A549 treated with Hydrocortisone at 1 μM for 4 hours (cell line): ENCODE data around the gene SERPINB3. TPM values are rescaled to one million over a fixed set of nuclear protein-coding genes. Genes with fewer than 3 reads are reported as not detected.

Source experiments
- total RNA-seq: library from RNA; stranded (reverse); fragments of 200-300 nt; extraction: Qiagen RNA extraction; gene quantifications from 5 replicates; pipeline ENCODE4 v1.2.3, GENCODE V29; 2022

The SERPINB3 gene
- 0.10 to 0.16 TPM (median 0.13 TPM) in 3 of 5 replicates, not detected in the others for total RNA-seq

DNA sequence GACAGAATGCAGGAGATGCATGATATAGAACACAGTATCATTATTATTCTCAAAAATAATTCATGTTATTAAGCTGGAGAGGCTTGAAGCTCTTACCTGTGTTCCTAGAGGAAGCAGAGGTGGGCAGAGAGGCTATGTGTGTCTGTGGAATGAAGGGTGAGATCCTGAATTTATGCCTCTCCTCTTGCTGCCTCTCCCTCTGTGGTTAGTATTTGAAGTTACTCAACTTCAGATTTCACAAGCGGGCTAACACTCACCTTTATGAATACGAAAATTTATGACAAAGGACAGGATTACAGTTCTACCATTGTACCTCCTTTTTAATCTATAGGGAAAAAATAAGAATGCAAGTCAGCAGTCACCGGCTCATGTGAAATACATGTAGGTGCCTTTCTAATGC is at the start of gene SERPINB3:
SERPINB3 (minus strand) TSS at position 144 of the 400 bp plus-strand sequence. CDS start 677 bp downstream, outside the sequence.

GRCh38 chr18:63702660-63703059 is 41.0 kb upstream of the SERPINB3 start, which contains the start of gene SERPINB11:
Gene SERPINB11 (plus strand): TSS chr18:63702960. CDS start chr18:63710194, 7,234 bp downstream.

DNA sequence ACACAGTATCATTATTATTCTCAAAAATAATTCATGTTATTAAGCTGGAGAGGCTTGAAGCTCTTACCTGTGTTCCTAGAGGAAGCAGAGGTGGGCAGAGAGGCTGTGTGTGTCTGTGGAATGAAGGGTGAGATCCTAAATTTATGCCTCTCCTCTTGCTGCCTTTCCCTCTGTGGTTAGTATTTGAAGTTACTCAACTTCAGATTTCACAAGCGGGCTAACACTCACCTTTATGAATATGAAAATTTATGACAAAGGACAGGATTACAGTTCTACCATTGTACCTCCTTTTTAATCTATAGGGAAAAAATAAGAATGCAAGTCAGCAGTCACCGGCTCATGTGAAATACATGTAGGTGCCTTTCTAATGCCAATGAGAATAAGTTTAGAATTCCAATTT is 17.6 kb downstream of the SERPINB3 start, which contains the start of gene SERPINB4:
SERPINB4 (minus strand) TSS at position 115 of the 400 bp plus-strand sequence. CDS start 679 bp downstream, outside the sequence.

Other genes with a start within 250 kb of the SERPINB3 start
- 18.2 to 24.8 TPM (median 19.0 TPM) in 5 replicates for gene VPS4B, start 239.4 kb downstream of the SERPINB3 start, total RNA-seq
- 0.13 to 0.45 TPM (median 0.17 TPM) in 5 replicates for gene SERPINB5, start 184.9 kb downstream of the SERPINB3 start, total RNA-seq
- not detected in 5 replicates for gene SERPINB12, start 119.5 kb downstream of the SERPINB3 start, total RNA-seq
- not detected in 5 replicates for gene SERPINB13, start 74.5 kb downstream of the SERPINB3 start, total RNA-seq
- 0.09 to 0.25 TPM (median 0.18 TPM) in 4 of 5 replicates, not detected in the other for gene SERPINB4, start 17.6 kb downstream of the SERPINB3 start, total RNA-seq
- 0.07 TPM in 1 of 5 replicates, not detected in the others for gene SERPINB11, start 41.1 kb upstream of the SERPINB3 start, total RNA-seq
- gene SERPINB7, start 113.5 kb upstream of the SERPINB3 start, total RNA-seq, result 1.3 to 3.3 TPM (median 2.2 TPM) in 5 replicates
- gene SERPINB2, start 225.8 kb upstream of the SERPINB3 start, total RNA-seq, result 0.07 to 0.12 TPM (median 0.07 TPM) in 3 of 5 replicates, not detected in the others
- not detected in 5 replicates for gene SERPINB10, start 246.1 kb upstream of the SERPINB3 start, total RNA-seq